Measurements from ENCODE around the gene TRAF1. TPM values are rescaled to one million over a fixed set of nuclear protein-coding genes. Genes with fewer than 3 reads are reported as not detected.

The TRAF1 gene
- total and polyA plus RNA-seq, 2 donors (not counting 1 experiment from before 2014, with no cell fraction given): 12.2 to 19.5 TPM

GRCh38 chr9:120946259-120946658 lies 19.7 kb upstream of the TRAF1 start:
- Histone ChIP-seq H3K9me3 (ENCODE audit: control extremely low read depth in 1 of 3, control insufficient read depth in 2 of 3, insufficient read depth in 1 of 3, low read length in 2 of 3) (peaks cover 0 to 8% (median 3%) of the 10 kb centered on the region in 3 donors), H3K79me2 (ENCODE audit: control insufficient read depth, insufficient read depth, low read length) (no peaks in the 10 kb centered on the region), H2AFZ (ENCODE audit: insufficient read depth, low read depth, low read length, poor library complexity, severe bottlenecking) (no peak overlapping the region), H3K9ac (ENCODE audit: low read length) (no peak overlapping the region), H3K4me3 (ENCODE audit: control extremely low read depth in 1 of 5, extremely low read depth in 1 of 5, insufficient read depth in 1 of 5, low read depth in 2 of 5, low read length in 4 of 5) (no peak overlapping the region), H4K20me1 (ENCODE audit: control insufficient read depth, insufficient read depth, low read length, poor library complexity, severe bottlenecking) (no peaks in the 10 kb centered on the region), H3K4me2 (replicated peaks; ENCODE audit: low read depth, low read length, poor library complexity, severe bottlenecking) (no peak overlapping the region), H3K36me3 (replicated peaks in 1 of 2; ENCODE audit: control extremely low read depth in 1 of 2, control insufficient read depth in 1 of 2, extremely low read depth in 1 of 2, insufficient read depth in 2 of 2, low read length in 1 of 2) (no peaks in the 10 kb centered on the region), H3K27ac (ENCODE audit: low read length in 2 of 2) (no peak overlapping the region), H3K27me3 (replicated peaks in 1 of 4; ENCODE audit: control extremely low read depth in 1 of 4, control insufficient read depth in 3 of 4, insufficient read depth in 4 of 4, low read length in 3 of 4) (no peaks in the 10 kb centered on the region), H3K4me1 (ENCODE audit: control insufficient read depth in 2 of 2, insufficient read depth in 2 of 2, low read length in 2 of 2) (peaks cover 14 to 22% of the 10 kb centered on the region in 2 donors)
- H3K4me3 Mint-ChIP-seq: no peak overlapping the region
- H3K9me3 Mint-ChIP-seq (ENCODE audit: insufficient read depth): peaks cover 3% of the 10 kb centered on the region
- no peaks in the 10 kb centered on the region for H3K27me3 Mint-ChIP-seq
- ChIA-PET CTCF (no interaction called here), POLR2A (no interaction called here)
- no peak for DNase-seq
- intact Hi-C loops (cut with micrococcal nuclease): no loop called here
- no peak for ATAC-seq (ENCODE audit: low read depth)
- H3K4me1 Mint-ChIP-seq: peaks cover 17% of the 10 kb centered on the region
- 100% methylated on average over 1 of the region's 3 CpGs for WGBS (ENCODE audit: insufficient coverage)
- no peak overlapping the region for H3K27ac Mint-ChIP-seq
- TF ChIP-seq, protein P1, sequence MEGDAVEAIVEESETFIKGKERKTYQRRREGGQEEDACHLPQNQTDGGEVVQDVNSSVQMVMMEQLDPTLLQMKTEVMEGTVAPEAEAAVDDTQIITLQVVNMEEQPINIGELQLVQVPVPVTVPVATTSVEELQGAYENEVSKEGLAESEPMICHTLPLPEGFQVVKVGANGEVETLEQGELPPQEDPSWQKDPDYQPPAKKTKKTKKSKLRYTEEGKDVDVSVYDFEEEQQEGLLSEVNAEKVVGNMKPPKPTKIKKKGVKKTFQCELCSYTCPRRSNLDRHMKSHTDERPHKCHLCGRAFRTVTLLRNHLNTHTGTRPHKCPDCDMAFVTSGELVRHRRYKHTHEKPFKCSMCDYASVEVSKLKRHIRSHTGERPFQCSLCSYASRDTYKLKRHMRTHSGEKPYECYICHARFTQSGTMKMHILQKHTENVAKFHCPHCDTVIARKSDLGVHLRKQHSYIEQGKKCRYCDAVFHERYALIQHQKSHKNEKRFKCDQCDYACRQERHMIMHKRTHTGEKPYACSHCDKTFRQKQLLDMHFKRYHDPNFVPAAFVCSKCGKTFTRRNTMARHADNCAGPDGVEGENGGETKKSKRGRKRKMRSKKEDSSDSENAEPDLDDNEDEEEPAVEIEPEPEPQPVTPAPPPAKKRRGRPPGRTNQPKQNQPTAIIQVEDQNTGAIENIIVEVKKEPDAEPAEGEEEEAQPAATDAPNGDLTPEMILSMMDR (IDR thresholded peaks at IDR 0.05): no peak
- no peak for TF ChIP-seq EZH2 (IDR thresholded peaks at IDR 0.05; ENCODE audit: borderline replicate concordance, insufficient read depth, low read depth, low read length, poor library complexity, severe bottlenecking)

GRCh38 chr9:120944948-120945347 lies 18.4 kb upstream of the TRAF1 start:
- intact Hi-C loops (cut with micrococcal nuclease): loop anchor here (1.0 kb wide), 2 partner anchors 9 to 14 kb away; no protein-coding TSS in a partner anchor
- no peaks in the 10 kb centered on the region for H3K36me3 ChIP-seq (replicated peaks in 1 of 2; ENCODE audit: control extremely low read depth in 1 of 2, control insufficient read depth in 1 of 2, extremely low read depth in 1 of 2, insufficient read depth in 2 of 2, low read length in 1 of 2)
- CTCF ChIA-PET: interaction anchor here (0.6 to 2.3 kb wide), 4 partner anchors 9 to 173 kb away, joined by 3 to 5 read pairs (median 3); no protein-coding TSS in a partner anchor
- no peaks in the 10 kb centered on the region for H4K20me1 ChIP-seq (ENCODE audit: control insufficient read depth, insufficient read depth, low read length, poor library complexity, severe bottlenecking)
- H3K9me3 ChIP-seq (ENCODE audit: control extremely low read depth in 1 of 3, control insufficient read depth in 2 of 3, insufficient read depth in 1 of 3, low read length in 2 of 3): peaks cover 0 to 8% (median 3%) of the 10 kb centered on the region in 3 donors
- POLR2A ChIA-PET: interaction anchor here (0.9 kb wide), 1 partner anchor 151 kb away, joined by 3 read pairs; the partner anchor contains the start of gene FBXW2
- H3K79me2 ChIP-seq (ENCODE audit: control insufficient read depth, insufficient read depth, low read length): no peaks in the 10 kb centered on the region
- Mint-ChIP-seq H3K27ac (peak overlapping the region; percentile 69), H3K27me3 (no peaks in the 10 kb centered on the region), H3K4me3 (no peak overlapping the region), H3K4me1 (peaks cover 17% of the 10 kb centered on the region), H3K9me3 (ENCODE audit: insufficient read depth) (peaks cover 3% of the 10 kb centered on the region)
- TF ChIP-seq, protein P1 (IDR thresholded peaks at IDR 0.05): no peak
- TF ChIP-seq EZH2 (IDR thresholded peaks at IDR 0.05; ENCODE audit: borderline replicate concordance, insufficient read depth, low read depth, low read length, poor library complexity, severe bottlenecking): no peak
- no peak overlapping the region for H2AFZ ChIP-seq (ENCODE audit: insufficient read depth, low read depth, low read length, poor library complexity, severe bottlenecking)
- no peaks in the 10 kb centered on the region for H3K27me3 ChIP-seq (replicated peaks in 1 of 4; ENCODE audit: control extremely low read depth in 1 of 4, control insufficient read depth in 3 of 4, insufficient read depth in 4 of 4, low read length in 3 of 4)
- peaks cover 14 to 22% of the 10 kb centered on the region in 2 donors for H3K4me1 ChIP-seq (ENCODE audit: control insufficient read depth in 2 of 2, insufficient read depth in 2 of 2, low read length in 2 of 2)
- ATAC-seq (ENCODE audit: low read depth) (no peak), DNase-seq (no peak)
- H3K27ac ChIP-seq (ENCODE audit: low read length in 2 of 2): peak overlapping the region; percentile 50 to 65
- no peak overlapping the region for H3K4me2 ChIP-seq (replicated peaks; ENCODE audit: low read depth, low read length, poor library complexity, severe bottlenecking)
- WGBS (ENCODE audit: insufficient coverage): 93% methylated on average over 3 of the region's 3 CpGs
- no peak overlapping the region for H3K9ac ChIP-seq (ENCODE audit: low read length)
- H3K4me3 ChIP-seq (ENCODE audit: control extremely low read depth in 1 of 5, extremely low read depth in 1 of 5, insufficient read depth in 1 of 5, low read depth in 2 of 5, low read length in 4 of 5): no peak overlapping the region

Measured in B cell (primary cell).